Measurements from ENCODE around the gene MARCHF5.

DNA sequence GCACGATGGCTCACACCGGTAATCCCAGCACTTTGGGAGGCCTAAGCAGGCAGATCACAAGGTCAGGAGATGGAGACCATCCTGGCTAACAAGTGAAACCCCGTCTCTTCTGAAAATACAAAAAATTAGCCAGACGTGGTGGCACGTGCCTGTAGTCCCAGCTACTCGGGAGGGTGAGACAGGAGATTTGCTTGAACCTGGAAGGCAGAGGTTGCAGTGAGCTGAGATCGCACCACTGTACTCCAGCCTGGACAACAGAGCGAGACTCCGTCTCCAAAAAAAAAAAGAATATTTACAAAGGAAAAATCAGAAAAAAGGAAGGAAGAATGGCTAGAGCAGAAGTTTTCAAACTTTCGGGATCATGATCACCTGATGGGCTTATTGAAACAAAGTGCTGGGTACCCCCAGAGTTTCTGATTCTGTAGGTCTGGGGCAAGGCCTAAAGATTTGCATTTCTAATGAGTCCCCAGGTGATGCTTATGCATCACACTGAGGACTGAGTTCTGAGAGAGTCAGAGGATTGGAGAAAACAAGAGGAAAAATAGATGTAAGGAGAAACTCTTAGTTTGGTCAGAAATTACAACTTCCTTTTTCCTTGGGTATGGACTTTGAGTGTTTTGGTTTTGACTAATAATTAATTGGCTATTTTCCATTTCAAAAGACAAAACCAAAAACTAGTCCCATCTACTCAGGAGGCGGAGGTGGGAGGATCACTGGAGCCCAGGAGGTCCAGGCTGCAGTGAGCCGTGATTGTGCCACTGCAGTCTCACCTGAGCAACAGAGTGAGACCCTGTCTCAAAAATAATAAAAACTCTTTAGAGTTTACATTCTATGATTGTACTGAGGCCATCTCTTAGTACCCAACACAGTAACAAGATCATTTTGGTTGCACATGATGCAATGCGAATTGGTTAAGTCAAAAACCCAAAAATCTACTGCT is 14.4 kb downstream of the MARCHF5 start:
- TF ChIP-seq POLR2A (IDR thresholded peaks at IDR 0.05; ENCODE audit: low read depth), result no peak
- TF ChIP-seq, protein P1, sequence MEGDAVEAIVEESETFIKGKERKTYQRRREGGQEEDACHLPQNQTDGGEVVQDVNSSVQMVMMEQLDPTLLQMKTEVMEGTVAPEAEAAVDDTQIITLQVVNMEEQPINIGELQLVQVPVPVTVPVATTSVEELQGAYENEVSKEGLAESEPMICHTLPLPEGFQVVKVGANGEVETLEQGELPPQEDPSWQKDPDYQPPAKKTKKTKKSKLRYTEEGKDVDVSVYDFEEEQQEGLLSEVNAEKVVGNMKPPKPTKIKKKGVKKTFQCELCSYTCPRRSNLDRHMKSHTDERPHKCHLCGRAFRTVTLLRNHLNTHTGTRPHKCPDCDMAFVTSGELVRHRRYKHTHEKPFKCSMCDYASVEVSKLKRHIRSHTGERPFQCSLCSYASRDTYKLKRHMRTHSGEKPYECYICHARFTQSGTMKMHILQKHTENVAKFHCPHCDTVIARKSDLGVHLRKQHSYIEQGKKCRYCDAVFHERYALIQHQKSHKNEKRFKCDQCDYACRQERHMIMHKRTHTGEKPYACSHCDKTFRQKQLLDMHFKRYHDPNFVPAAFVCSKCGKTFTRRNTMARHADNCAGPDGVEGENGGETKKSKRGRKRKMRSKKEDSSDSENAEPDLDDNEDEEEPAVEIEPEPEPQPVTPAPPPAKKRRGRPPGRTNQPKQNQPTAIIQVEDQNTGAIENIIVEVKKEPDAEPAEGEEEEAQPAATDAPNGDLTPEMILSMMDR (IDR thresholded peaks at IDR 0.05), result no peak
